GM18505 (cell line): ENCODE data around the gene MAP3K15.

Experiments used
- ATAC-seq: cut with Tn5 transposase; IDR thresholded peaks from one replicate; pipeline ENCODE4 v1.9.1; 2021; ENCODE audit not compliant: unreplicated experiment
- POLR2A ChIP-seq: IDR thresholded peaks from 4 replicates; pipeline ENCODE4 v1.6.1; 2011; ENCODE audit warnings: borderline replicate concordance; ENCODE audit not compliant: insufficient read depth, insufficient read length; ENCODE audit errors: extremely low read depth

MAP3K15 gene

GRCh38 chrX:19370061-19370460 lies 145.2 kb downstream of the MAP3K15 start:
- no peak for ATAC-seq
- TF ChIP-seq POLR2A, result no peak

- TF ChIP-seq POLR2A, result no peak
- ATAC-seq, result no peak
Measured at GRCh38 chrX:19368576-19368975, 146.7 kb downstream of the MAP3K15 start.

- no peak for TF ChIP-seq POLR2A
- ATAC-seq, result no peak
Measured at GRCh38 chrX:19361701-19362100, 153.6 kb downstream of the MAP3K15 start.

- TF ChIP-seq POLR2A, result no peak
- ATAC-seq, result no peak
Measured at GRCh38 chrX:19360903-19361302, 154.4 kb downstream of the MAP3K15 start.

- no peak for ATAC-seq
- no peak for TF ChIP-seq POLR2A
Measured at GRCh38 chrX:19358521-19358920, 156.8 kb downstream of the MAP3K15 start.

GRCh38 chrX:19354625-19355024 lies 160.7 kb downstream of the MAP3K15 start:
- ATAC-seq, result no peak
- TF ChIP-seq POLR2A, result no peak

GRCh38 chrX:19350941-19351384 lies 164.3 kb downstream of the MAP3K15 start:
- TF ChIP-seq POLR2A, result no peak
- peak; percentile 80 for ATAC-seq

GRCh38 chrX:19349264-19349663 lies 166.0 kb downstream of the MAP3K15 start:
- ATAC-seq, result no peak
- no peak for TF ChIP-seq POLR2A

GRCh38 chrX:19347916-19348315 lies 167.4 kb downstream of the MAP3K15 start:
- no peak for ATAC-seq
- no peak for TF ChIP-seq POLR2A

- no peak for TF ChIP-seq POLR2A
- ATAC-seq, result no peak
Measured at GRCh38 chrX:19344661-19345060, 170.6 kb downstream of the MAP3K15 start.

GRCh38 chrX:19343535-19344408 lies 171.5 kb downstream of the MAP3K15 start, which contains the start of gene PDHA1:
TSS of gene PDHA1 (plus strand) at chrX:19343927. CDS start at chrX:19344038, 111 bp downstream.
- TF ChIP-seq POLR2A, result peak; percentile 65
- peak; percentile 98 for ATAC-seq

- TF ChIP-seq POLR2A, result no peak
- ATAC-seq, result no peak
Measured at GRCh38 chrX:19343085-19343534, 172.2 kb downstream of the MAP3K15 start.

GRCh38 chrX:19342331-19342906 lies 172.9 kb downstream of the MAP3K15 start:
- no peak for ATAC-seq
- no peak for TF ChIP-seq POLR2A

GRCh38 chrX:19334945-19335626 lies 180.2 kb downstream of the MAP3K15 start:
- no peak for ATAC-seq

GRCh38 chrX:19332983-19333382 lies 182.3 kb downstream of the MAP3K15 start:
- TF ChIP-seq POLR2A, result no peak
- ATAC-seq, result no peak

More at GRCh38 chrX:19334945-19335626, 180.2 kb downstream of the MAP3K15 start:
- TF ChIP-seq POLR2A, result no peak
